HG03025 (cell line): Measurements from ENCODE around the gene PPIA.
"Not testable (repeated sequence)": the region's sequence is repeated elsewhere in the genome, so short reads cannot be mapped to it uniquely, and the experiment has no call there.

Experiments
- ATAC-seq: cut with Tn5 transposase; IDR thresholded peaks from one replicate; pipeline ENCODE4 v1.9.1; 2021; ENCODE audit warnings: mild to moderate bottlenecking, moderate library complexity; ENCODE audit not compliant: unreplicated experiment, low FRiP score

Gene PPIA

GRCh38 chr7:44784364-44784763, 12.1 kb upstream of the PPIA start:
- ATAC-seq = no peak

- ATAC-seq = not testable (repeated sequence)
These were observed 11.3 kb upstream of the PPIA start for GRCh38 chr7:44785218-44785617.

- ATAC-seq = no peak
These were observed 9.4 kb upstream of the PPIA start for GRCh38 chr7:44787041-44787440.

- no peak for ATAC-seq
These were observed 8.7 kb upstream of the PPIA start for GRCh38 chr7:44787762-44788161.

GRCh38 chr7:44789990-44790389, 6.5 kb upstream of the PPIA start:
- no peak for ATAC-seq

- ATAC-seq = no peak
These were observed 4.9 kb upstream of the PPIA start for GRCh38 chr7:44791278-44792219.

- no peak for ATAC-seq
These were observed 2.6 kb upstream of the PPIA start for GRCh38 chr7:44793919-44794318.

GRCh38 chr7:44794331-44794730, 2.1 kb upstream of the PPIA start:
- no peak for ATAC-seq

GRCh38 chr7:44796034-44796503, 412 bp upstream of the PPIA start:
- ATAC-seq = peak; percentile 33

- peak; percentile 32 for ATAC-seq
These were observed 1.1 kb downstream of the PPIA start for GRCh38 chr7:44797329-44798258.

- ATAC-seq = no peak
These were observed 2.3 kb downstream of the PPIA start for GRCh38 chr7:44798649-44799305.

GRCh38 chr7:44799939-44800338, 3.5 kb downstream of the PPIA start:
- no peak for ATAC-seq

GRCh38 chr7:44801890-44802289, 5.4 kb downstream of the PPIA start:
- no peak for ATAC-seq

- no peak for ATAC-seq
These were observed 6.0 kb downstream of the PPIA start for GRCh38 chr7:44802418-44803025.

- ATAC-seq = not testable (repeated sequence)
These were observed 7.5 kb downstream of the PPIA start for GRCh38 chr7:44803828-44804519.

- no peak for ATAC-seq
These were observed 9.5 kb downstream of the PPIA start for GRCh38 chr7:44805950-44806349.

- no peak for ATAC-seq
These were observed 12.5 kb downstream of the PPIA start for GRCh38 chr7:44808914-44809393.

- ATAC-seq = no peak
These were observed 14.6 kb downstream of the PPIA start for GRCh38 chr7:44811093-44811492.

GRCh38 chr7:44811571-44811970, 15.1 kb downstream of the PPIA start:
- ATAC-seq = no peak
